ENCODE results near the gene ZEB2.

The ZEB2 gene

DNA sequence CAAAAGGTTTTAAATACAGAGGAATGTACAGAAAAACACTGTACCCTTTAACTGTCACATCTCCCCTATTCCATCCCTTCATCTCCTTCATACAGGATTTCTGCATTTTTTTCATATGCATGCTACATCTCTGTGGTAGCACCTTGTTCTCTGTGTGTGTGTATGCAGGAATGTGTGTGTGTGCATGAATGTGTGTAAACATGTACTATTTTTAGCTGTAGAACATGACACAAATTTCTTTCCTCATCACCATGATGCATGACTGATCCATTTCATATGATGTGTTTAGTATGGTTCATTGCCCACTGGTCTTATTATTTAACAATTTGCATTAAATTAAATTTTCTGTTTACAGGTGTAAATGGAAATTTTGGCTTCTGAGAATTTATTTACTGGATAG lies 21.5 kb upstream of the ZEB2 start:
- no peak overlapping the region for H3K27ac ChIP-seq
- peaks cover 3% of the 10 kb centered on the region for H3K9me3 ChIP-seq (ENCODE audit: severe bottlenecking)
- TF ChIP-seq, protein P1, sequence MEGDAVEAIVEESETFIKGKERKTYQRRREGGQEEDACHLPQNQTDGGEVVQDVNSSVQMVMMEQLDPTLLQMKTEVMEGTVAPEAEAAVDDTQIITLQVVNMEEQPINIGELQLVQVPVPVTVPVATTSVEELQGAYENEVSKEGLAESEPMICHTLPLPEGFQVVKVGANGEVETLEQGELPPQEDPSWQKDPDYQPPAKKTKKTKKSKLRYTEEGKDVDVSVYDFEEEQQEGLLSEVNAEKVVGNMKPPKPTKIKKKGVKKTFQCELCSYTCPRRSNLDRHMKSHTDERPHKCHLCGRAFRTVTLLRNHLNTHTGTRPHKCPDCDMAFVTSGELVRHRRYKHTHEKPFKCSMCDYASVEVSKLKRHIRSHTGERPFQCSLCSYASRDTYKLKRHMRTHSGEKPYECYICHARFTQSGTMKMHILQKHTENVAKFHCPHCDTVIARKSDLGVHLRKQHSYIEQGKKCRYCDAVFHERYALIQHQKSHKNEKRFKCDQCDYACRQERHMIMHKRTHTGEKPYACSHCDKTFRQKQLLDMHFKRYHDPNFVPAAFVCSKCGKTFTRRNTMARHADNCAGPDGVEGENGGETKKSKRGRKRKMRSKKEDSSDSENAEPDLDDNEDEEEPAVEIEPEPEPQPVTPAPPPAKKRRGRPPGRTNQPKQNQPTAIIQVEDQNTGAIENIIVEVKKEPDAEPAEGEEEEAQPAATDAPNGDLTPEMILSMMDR (IDR thresholded peaks at IDR 0.05; ENCODE audit: low read depth, low read length), result no peak
- no peaks in the 10 kb centered on the region for H3K27me3 ChIP-seq (ENCODE audit: insufficient read depth, low read depth, severe bottlenecking)
- no peak for DNase-seq
- no peak overlapping the region for H3K4me3 ChIP-seq (ENCODE audit: low read depth, low read length)
- no peaks in the 10 kb centered on the region for H3K36me3 ChIP-seq

DNA sequence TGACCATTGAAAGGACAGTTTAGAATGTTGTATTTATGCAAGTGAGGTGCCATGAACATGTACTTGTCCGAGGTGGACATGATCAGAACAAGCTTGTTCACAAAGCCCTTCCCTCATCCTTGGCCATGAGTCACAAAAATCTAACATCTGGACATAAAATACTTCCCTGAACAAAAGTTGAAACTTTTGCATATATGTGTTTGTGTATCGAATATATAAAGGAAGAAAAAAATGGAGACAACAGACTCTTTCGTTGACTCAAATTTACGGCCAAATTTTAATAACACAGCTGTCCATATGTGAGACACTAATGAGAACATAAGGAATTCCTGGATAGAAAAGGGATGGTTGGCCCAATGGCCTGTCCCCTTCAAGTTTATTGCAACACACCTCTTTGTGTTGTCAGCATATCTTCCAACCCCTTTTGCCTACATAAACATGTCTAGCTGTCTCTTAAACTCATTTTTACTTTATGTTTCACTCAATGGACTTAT lies 19.4 kb upstream of the ZEB2 start:
- TF ChIP-seq, protein P1 (IDR thresholded peaks at IDR 0.05; ENCODE audit: low read depth, low read length), result no peak

DNA sequence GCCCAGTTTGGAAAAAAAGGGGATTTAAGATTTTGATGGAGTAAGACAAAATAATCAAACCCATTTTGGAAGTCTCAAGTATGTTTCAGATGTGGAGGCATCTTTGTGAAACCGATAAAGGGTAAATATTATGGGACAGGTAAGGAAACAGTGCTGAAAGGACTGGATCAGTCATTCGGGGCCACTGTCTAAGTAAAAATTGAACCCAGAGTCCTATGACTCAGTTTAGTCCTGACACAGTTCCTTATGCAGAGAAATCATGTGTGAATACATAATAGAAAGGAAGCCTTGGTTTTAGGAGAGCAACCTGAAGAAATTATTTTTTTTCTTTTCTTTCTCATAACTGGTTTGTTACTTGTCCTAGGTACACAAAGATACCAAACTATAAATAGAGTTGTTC lies 15.4 kb upstream of the ZEB2 start:
- no peaks in the 10 kb centered on the region for H3K9me3 ChIP-seq (ENCODE audit: severe bottlenecking)
- no peak overlapping the region for H3K4me3 ChIP-seq (ENCODE audit: low read depth, low read length)
- TF ChIP-seq, protein P1 (IDR thresholded peaks at IDR 0.05; ENCODE audit: low read depth, low read length), result no peak
- no peaks in the 10 kb centered on the region for H3K36me3 ChIP-seq
- no peaks in the 10 kb centered on the region for H3K27me3 ChIP-seq (ENCODE audit: insufficient read depth, low read depth, severe bottlenecking)
- DNase-seq, result no peak
- H3K27ac ChIP-seq, result no peak overlapping the region

More for the DNA sequence above, 19.4 kb upstream of the ZEB2 start:
- H3K9me3 ChIP-seq (ENCODE audit: severe bottlenecking), result peaks cover 3% of the 10 kb centered on the region
- H3K36me3 ChIP-seq, result no peaks in the 10 kb centered on the region
- DNase-seq, result no peak
- no peak overlapping the region for H3K27ac ChIP-seq
- H3K4me3 ChIP-seq (ENCODE audit: low read depth, low read length), result no peak overlapping the region
- no peaks in the 10 kb centered on the region for H3K27me3 ChIP-seq (ENCODE audit: insufficient read depth, low read depth, severe bottlenecking)

DNA sequence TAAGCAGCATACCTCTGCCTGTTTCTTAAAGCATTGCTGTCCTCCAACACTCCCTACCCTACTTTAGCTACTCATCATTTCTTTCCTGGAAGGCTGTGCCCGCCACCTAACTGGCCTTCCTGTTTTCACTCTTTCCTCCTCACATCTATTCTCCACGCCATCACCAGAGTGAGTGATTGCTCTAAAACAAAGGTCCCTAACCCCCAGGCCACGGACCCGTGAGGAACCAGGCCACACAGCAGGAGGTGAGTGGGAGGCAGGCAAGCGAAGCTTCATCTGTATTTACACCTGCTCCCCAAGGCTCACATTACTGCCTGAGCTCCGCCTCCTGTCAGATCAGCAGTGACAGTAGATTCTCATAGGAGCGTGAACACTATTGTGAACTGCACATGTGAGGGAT lies 13.3 kb upstream of the ZEB2 start:
- H3K27ac ChIP-seq, result no peak overlapping the region

DNA sequence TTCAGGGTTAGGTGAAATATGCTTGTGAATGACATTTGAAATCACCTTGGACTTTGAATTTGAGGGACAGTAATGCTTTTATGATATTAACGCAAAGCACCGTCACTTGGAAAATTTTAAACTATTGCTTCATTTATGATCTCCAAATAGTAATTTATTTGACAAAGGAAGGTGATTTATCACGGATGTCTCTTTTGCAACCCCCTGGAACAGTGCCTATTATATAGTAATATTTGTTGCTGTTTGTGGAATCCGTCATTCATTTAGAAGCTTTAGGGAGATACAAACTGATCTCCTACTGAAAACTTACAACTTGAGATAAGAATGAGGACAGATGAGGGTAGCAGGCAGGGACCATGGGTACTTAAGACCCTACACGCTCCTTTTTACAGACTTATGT lies 10.7 kb upstream of the ZEB2 start:
- no peak overlapping the region for H3K4me3 ChIP-seq (ENCODE audit: low read depth, low read length)
- TF ChIP-seq, protein P1 (IDR thresholded peaks at IDR 0.05; ENCODE audit: low read depth, low read length), result no peak
- no peak overlapping the region for H3K27ac ChIP-seq
- DNase-seq, result no peak
- no peaks in the 10 kb centered on the region for H3K36me3 ChIP-seq
- no peaks in the 10 kb centered on the region for H3K27me3 ChIP-seq (ENCODE audit: insufficient read depth, low read depth, severe bottlenecking)
- H3K9me3 ChIP-seq (ENCODE audit: severe bottlenecking), result no peaks in the 10 kb centered on the region

More for the DNA sequence above, 13.3 kb upstream of the ZEB2 start:
- DNase-seq, result no peak
- TF ChIP-seq, protein P1 (IDR thresholded peaks at IDR 0.05; ENCODE audit: low read depth, low read length), result no peak
- H3K9me3 ChIP-seq (ENCODE audit: severe bottlenecking), result no peaks in the 10 kb centered on the region
- H3K4me3 ChIP-seq (ENCODE audit: low read depth, low read length), result no peak overlapping the region
- no peaks in the 10 kb centered on the region for H3K36me3 ChIP-seq
- H3K27me3 ChIP-seq (ENCODE audit: insufficient read depth, low read depth, severe bottlenecking), result no peaks in the 10 kb centered on the region

DNA sequence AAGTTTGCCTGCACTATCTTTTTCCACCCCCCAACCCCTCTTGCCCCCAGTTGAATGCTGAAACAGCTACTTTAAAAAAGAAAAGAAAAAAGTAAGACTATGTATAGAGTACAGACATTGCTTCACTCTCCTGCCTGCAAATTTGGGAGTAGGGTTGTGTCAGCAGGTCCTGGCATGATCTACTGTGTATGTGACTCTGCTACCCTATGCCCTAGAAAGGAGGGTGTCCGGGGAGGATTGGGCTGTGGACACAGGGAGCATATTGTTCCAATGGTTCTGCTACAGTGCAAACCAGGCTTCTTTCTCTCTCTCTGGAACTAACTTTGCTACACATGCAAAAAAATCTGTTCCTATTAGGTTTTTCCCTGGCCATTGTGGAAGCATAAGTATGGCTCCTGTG lies 9.9 kb upstream of the ZEB2 start:
- Histone ChIP-seq H3K27ac (no peak overlapping the region), H3K36me3 (no peaks in the 10 kb centered on the region), H3K9me3 (ENCODE audit: severe bottlenecking) (no peaks in the 10 kb centered on the region), H3K27me3 (ENCODE audit: insufficient read depth, low read depth, severe bottlenecking) (no peaks in the 10 kb centered on the region), H3K4me3 (ENCODE audit: low read depth, low read length) (no peak overlapping the region)
- DNase-seq, result no peak
- TF ChIP-seq, protein P1 (IDR thresholded peaks at IDR 0.05; ENCODE audit: low read depth, low read length), result no peak

All from WERI-Rb-1 (cell line).